K562 (cell line): ENCODE data around the gene NSDHL. TPM values are rescaled to one million over a fixed set of nuclear protein-coding genes. Genes with fewer than 3 reads are reported as not detected.

Source experiments
- ATAC-seq: fragments of 200-7000 bp; cut with Tn5 transposase; 3 replicates; pipeline ENCODE4 v1.9.1; 2020; ENCODE audit warnings: moderate library complexity
- BruUV-seq: library from RNA; stranded (reverse); fragments of 400-500 nt; replicated peaks from 2 replicates; lab custom pipeline; 2021; lab: Mats Ljungman, UMichigan
- CTCF ChIA-PET: fragments of 300-600 bp; formaldehyde crosslinking; extraction: SDS; loops from one replicate; lab custom pipeline; 2021; ENCODE audit warnings: low intra/inter-chr PET ratio; lab: Yijun Ruan, JAX
- POLR2A ChIA-PET: fragments of 300-600, 350-650 bp; sonication (Branson Sonifier 250); formaldehyde crosslinking; extraction: SDS; loops from one replicate; lab custom pipeline; 2021; ENCODE audit warnings: antibody characterized with exemption, inconsistent platforms; lab: Yijun Ruan, JAX
- DNase-seq, 4 experiments: peaks; one replicate each; pipeline versions ENCODE4 v3.0.0 to v3.0.0-alpha.2; 2011 to 2018; ENCODE audit warnings: low spot score in 3 of 4, mixed read lengths in 3 of 4; ENCODE audit errors: extremely low read depth in 1 of 4
- FAIRE-seq: peaks from 2 replicates; lab custom pipeline; 2011; peaks lifted over from hg19 to GRCh38; lab: Jason Lieb, UNC
- H2AFZ ChIP-seq: 2 replicates; pipeline ENCODE4 v1.6.0; 2011; ENCODE audit warnings: low read depth, low read length, control low read depth, inconsistent platforms
- H3K27ac ChIP-seq: fragments of 200-600 bp; 3 replicates; pipeline ENCODE4 v1.8.0; 2011; ENCODE audit warnings: low read depth, mild to moderate bottlenecking, control low read depth, inconsistent platforms, low read length, moderate library complexity, mixed read lengths; ENCODE audit errors: extremely low read depth
- H3K27me3 ChIP-seq, 2 experiments: fragments of 300-600 bp in 1 of 2; 2 replicates in 1 of 2; 3 replicates in 1 of 2; pipeline versions ENCODE4 v1.6.0 to v1.8.0; 2011; ENCODE audit warnings: inconsistent platforms in 2 of 2, low read length in 2 of 2, mild to moderate bottlenecking in 1 of 2, mixed read lengths in 1 of 2, moderate library complexity in 1 of 2; ENCODE audit not compliant: control insufficient read depth in 2 of 2, insufficient read depth in 2 of 2
- H3K36me3 ChIP-seq: fragments of 300-600 bp; 3 replicates; pipeline ENCODE4 v1.8.0; 2011; ENCODE audit warnings: mild to moderate bottlenecking, low read length, inconsistent platforms; ENCODE audit not compliant: control insufficient read depth, insufficient read depth
- H3K4me1 ChIP-seq, 2 experiments: fragments of 200-600 bp in 1 of 2; replicated peaks in 1 of 2; 2 replicates in 1 of 2; 3 replicates in 1 of 2; pipeline versions ENCODE4 v1.5.1 to v1.8.0; 2011; ENCODE audit warnings: inconsistent platforms in 2 of 2, low read length in 2 of 2, mild to moderate bottlenecking in 1 of 2, mixed read lengths in 1 of 2, moderate library complexity in 1 of 2; ENCODE audit not compliant: control insufficient read depth in 2 of 2, insufficient read depth in 2 of 2
- H3K4me2 ChIP-seq: 2 replicates; pipeline ENCODE4 v1.6.1; 2011; ENCODE audit warnings: low read length, control low read depth, inconsistent platforms, mixed read lengths; ENCODE audit not compliant: insufficient read depth
- H3K4me3 ChIP-seq: fragments of 200-600 bp; sonication (generic), shearing (Covaris generic); 2 replicates; pipeline ENCODE4 v1.5.1; 2016; ENCODE audit warnings: control low read depth, inconsistent platforms
- H3K79me2 ChIP-seq: fragments of 200-600 bp; 3 replicates; pipeline ENCODE4 v1.8.0; 2011; ENCODE audit warnings: low read length, inconsistent platforms; ENCODE audit not compliant: control insufficient read depth, insufficient read depth
- H3K9ac ChIP-seq, 2 experiments: 2 replicates each; pipeline versions ENCODE4 v1.6.0 to v1.6.1; 2011; ENCODE audit warnings: low read depth in 2 of 2, low read length in 2 of 2, control low read depth in 1 of 2, inconsistent platforms in 1 of 2, mild to moderate bottlenecking in 1 of 2, mixed read lengths in 1 of 2; ENCODE audit not compliant: insufficient read depth in 1 of 2
- H3K9me1 ChIP-seq: one replicate; pipeline ENCODE4 v1.6.0; 2011; ENCODE audit warnings: inconsistent platforms, mild to moderate bottlenecking, low read length, moderate library complexity; ENCODE audit not compliant: control insufficient read depth, insufficient read depth
- H3K9me3 ChIP-seq: replicated peaks from 2 replicates; pipeline ENCODE4 v1.5.1; 2011; ENCODE audit warnings: low read depth, low read length, inconsistent platforms; ENCODE audit not compliant: control insufficient read depth, insufficient read depth
- H4K20me1 ChIP-seq: replicated peaks from 2 replicates; pipeline ENCODE4 v1.6.1; 2011; ENCODE audit warnings: low read length, inconsistent platforms, mixed read lengths; ENCODE audit not compliant: control insufficient read depth, insufficient read depth
- CBX5 ChIP-seq: IDR thresholded peaks from 2 replicates; pipeline ENCODE4 v1.6.1; 2014; ENCODE audit warnings: low read depth, borderline replicate concordance
- E2F5 ChIP-seq: sonication (generic); formaldehyde crosslinking; IDR thresholded peaks from 2 replicates; pipeline ENCODE4 v1.8.0; 2022; ENCODE audit warnings: mild to moderate bottlenecking, missing genetic modification reagents
- E4F1 ChIP-seq: fragments of 250-450 bp; sonication (Bioruptor Pico); IDR thresholded peaks from 2 replicates; pipeline ENCODE4 v1.5.0; 2021; ENCODE audit warnings: mild to moderate bottlenecking, borderline replicate concordance
- ETV5 ChIP-seq: sonication (generic); formaldehyde crosslinking; IDR thresholded peaks from 2 replicates; pipeline ENCODE4 v1.4.0; 2020; ENCODE audit warnings: low read depth, mild to moderate bottlenecking, missing genetic modification reagents
- ILK ChIP-seq: fragments of 450-650 bp; IDR thresholded peaks from 2 replicates; pipeline ENCODE4 v1.6.1; 2016; ENCODE audit warnings: missing genetic modification characterization, low read depth, mild to moderate bottlenecking, missing compliant biosample characterization, moderate library complexity, borderline replicate concordance
- NONO ChIP-seq, 2 experiments: fragments of 200-400 bp in 1 of 2; fragments of 450-650 bp in 1 of 2; formaldehyde crosslinking in 1 of 2; IDR thresholded peaks; 2 replicates each; pipeline ENCODE4 v1.6.1; 2017; ENCODE audit warnings: low read depth in 2 of 2, mild to moderate bottlenecking in 2 of 2, moderate library complexity in 2 of 2, low read length in 1 of 2
- PHTF2 ChIP-seq: fragments of 250-450 bp; sonication (Bioruptor Pico); IDR thresholded peaks from 2 replicates; pipeline ENCODE4 v1.5.0; 2021; ENCODE audit warnings: mild to moderate bottlenecking
- POLR2B ChIP-seq: fragments of 450-650 bp; IDR thresholded peaks from 2 replicates; pipeline ENCODE4 v1.6.1; 2018; ENCODE audit warnings: low read depth; ENCODE audit not compliant: partially characterized antibody
- PRPF4 ChIP-seq: fragments of 200-400 bp; formaldehyde crosslinking; IDR thresholded peaks from one replicate; pipeline ENCODE4 v1.6.1; 2017; ENCODE audit warnings: low read length, low read depth, mild to moderate bottlenecking; ENCODE audit not compliant: insufficient read depth, poor library complexity, severe bottlenecking
- TGIF2 ChIP-seq: sonication (generic); formaldehyde crosslinking; IDR thresholded peaks from 2 replicates; pipeline ENCODE4 v1.8.1; 2022; ENCODE audit warnings: mild to moderate bottlenecking, missing genetic modification reagents, moderate library complexity
- ZNF282 ChIP-seq: sonication (generic); formaldehyde crosslinking; IDR thresholded peaks from 2 replicates; pipeline ENCODE4 v1.8.1; 2023; ENCODE audit warnings: missing genetic modification reagents
- ZZZ3 ChIP-seq: fragments of 450-650 bp; IDR thresholded peaks from 2 replicates; pipeline ENCODE4 v1.6.1; 2016; ENCODE audit warnings: antibody characterized with exemption, mild to moderate bottlenecking, moderate library complexity
- WGBS: fragments of 100-300 bp; shearing (Covaris generic); methylation state at CpG from one replicate; pipeline ENCODE4 v1.1.6; 2016; ENCODE audit warnings: low coverage, mixed read lengths; ENCODE audit not compliant: insufficient coverage; ENCODE audit errors: missing lambda C conversion rate; 5-methylcytosine and 5-hydroxymethylcytosine counted together
- in situ Hi-C: fragments of 300-500 bp; cut with MboI; formaldehyde crosslinking; loops from 4 replicates; pipeline ENCODE4 v1.15.0; 2018; ENCODE audit warnings: inconsistent platforms, mixed read lengths
- intact Hi-C: fragments of 100-400 bp; cut with micrococcal nuclease; formaldehyde crosslinking; loops from 2 replicates; pipeline ENCODE4 v1.14.2; 2022
- polyA plus RNA-seq, 8 experiments: library from polyadenylated mRNA; depleted of rRNA in 4 of 8; stranded (reverse) in 5 of 8; unstranded in 3 of 8; fragments of >200 nt; fragmentation: Nextera tagmentation in 2 of 8; fragmentation: Illumina TruSeq in 1 of 8; extraction: Ambion mirVana in 2 of 8; extraction: Trizol in 1 of 8; gene quantifications; 2 replicates each; pipeline versions ENCODE4 v1.2.1 to v1.2.3, GENCODE V29; 2011 to 2014; ENCODE audit warnings: inconsistent platforms in 1 of 8, missing spikeins in 1 of 8
- total RNA-seq, 7 experiments: library from RNA; depleted of rRNA in 6 of 7; stranded (reverse); fragments of >200 nt in 6 of 7; fragmentation: Illumina TruSeq in 2 of 7; extraction: Trizol in 2 of 7; gene quantifications; 2 replicates each; pipeline versions ENCODE4 v1.2.1 to v1.2.3, GENCODE V29; 2011 to 2021; ENCODE audit warnings: low replicate concordance in 1 of 7
- TF ChIP-seq, protein P1 (sequence below): fragments of 200-800 bp; sonication (Bioruptor generic); IDR thresholded peaks from 2 replicates; pipeline ENCODE4 v1.6.1; 2017; ENCODE audit warnings: missing genetic modification characterization, missing compliant biosample characterization
- TF ChIP-seq, protein P2 (sequence below), 2 experiments: fragments of 250-450 bp in 1 of 2; fragments of 450-650 bp in 1 of 2; sonication (Bioruptor Pico) in 1 of 2; IDR thresholded peaks; 2 replicates each; pipeline versions ENCODE4 v1.6.1 to v1.8.0; 2016 to 2021; ENCODE audit warnings: mild to moderate bottlenecking in 2 of 2, moderate library complexity in 2 of 2, missing compliant biosample characterization in 1 of 2, missing genetic modification characterization in 1 of 2
- TF ChIP-seq, protein P3 (sequence below): fragments of 450-650 bp; formaldehyde crosslinking; IDR thresholded peaks from 2 replicates; pipeline ENCODE4 v1.4.0; 2022; ENCODE audit warnings: mild to moderate bottlenecking, moderate library complexity

The NSDHL gene
- total and polyA plus RNA-seq, 9 of the 15 experiments (the other 6 are each of a cell fraction or from before 2014, with no cell fraction given) = 22.5 to 63.4 (median 40.8) TPM

- Histone ChIP-seq H3K27ac (no peak overlapping the region), H3K9ac (no peak overlapping the region), H3K27me3 (peaks cover 24 to 67% of the 10 kb centered on the region in 2 experiments; a peak in 4 of 5 replicates), H4K20me1 (no peaks in the 10 kb centered on the region), H3K4me3 (no peak overlapping the region), H3K4me1 (no peaks in the 10 kb centered on the region), H3K36me3 (no peaks in the 10 kb centered on the region), H3K9me1 (no peaks in the 10 kb centered on the region), H3K4me2 (no peak overlapping the region), H2AFZ (no peak overlapping the region), H3K9me3 (no peaks in the 10 kb centered on the region), H3K79me2 (no peaks in the 10 kb centered on the region)
- WGBS = 2% methylated on average over 3 of the region's 3 CpGs
- intact Hi-C loops (no loop called here), in situ Hi-C loops (no loop called here)
- no TSS peak for BruUV-seq
- no peak for FAIRE-seq
- DNase-seq = no peak
- ChIA-PET CTCF (no interaction called here), POLR2A (interaction anchor here (0.6 to 1.4 kb wide), 2 partner anchors 14 to 68 kb away, joined by 3 read pairs; no protein-coding TSS in a partner anchor)
- ATAC-seq = no peak
- TF ChIP-seq ZZZ3 (no peak), ILK (tag) (no peak), PRPF4 (no peak), NONO (IDR thresholded peaks at IDR 0.05; ENCODE audit: low read depth in 2 of 2, low read length in 1 of 2) (no peak), ETV5 (CRISPR knock-in tag) (no peak), CBX5 (no peak), E4F1 (no peak), ZNF282 (CRISPR knock-in tag) (no peak), PHTF2 (no peak), TGIF2 (CRISPR knock-in tag) (no peak), E2F5 (CRISPR knock-in tag) (no peak), POLR2B (no peak)
- TF ChIP-seq, protein P1, sequence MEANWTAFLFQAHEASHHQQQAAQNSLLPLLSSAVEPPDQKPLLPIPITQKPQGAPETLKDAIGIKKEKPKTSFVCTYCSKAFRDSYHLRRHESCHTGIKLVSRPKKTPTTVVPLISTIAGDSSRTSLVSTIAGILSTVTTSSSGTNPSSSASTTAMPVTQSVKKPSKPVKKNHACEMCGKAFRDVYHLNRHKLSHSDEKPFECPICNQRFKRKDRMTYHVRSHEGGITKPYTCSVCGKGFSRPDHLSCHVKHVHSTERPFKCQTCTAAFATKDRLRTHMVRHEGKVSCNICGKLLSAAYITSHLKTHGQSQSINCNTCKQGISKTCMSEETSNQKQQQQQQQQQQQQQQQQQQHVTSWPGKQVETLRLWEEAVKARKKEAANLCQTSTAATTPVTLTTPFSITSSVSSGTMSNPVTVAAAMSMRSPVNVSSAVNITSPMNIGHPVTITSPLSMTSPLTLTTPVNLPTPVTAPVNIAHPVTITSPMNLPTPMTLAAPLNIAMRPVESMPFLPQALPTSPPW (CRISPR knock-in tag) = no peak
- TF ChIP-seq, protein P2, sequence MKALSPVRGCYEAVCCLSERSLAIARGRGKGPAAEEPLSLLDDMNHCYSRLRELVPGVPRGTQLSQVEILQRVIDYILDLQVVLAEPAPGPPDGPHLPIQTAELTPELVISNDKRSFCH (CRISPR knock-in tag; IDR thresholded peaks at IDR 0.05) = no peak
- TF ChIP-seq, protein P2 (tag; IDR thresholded peaks at IDR 0.05) = no peak
- TF ChIP-seq, protein P3, sequence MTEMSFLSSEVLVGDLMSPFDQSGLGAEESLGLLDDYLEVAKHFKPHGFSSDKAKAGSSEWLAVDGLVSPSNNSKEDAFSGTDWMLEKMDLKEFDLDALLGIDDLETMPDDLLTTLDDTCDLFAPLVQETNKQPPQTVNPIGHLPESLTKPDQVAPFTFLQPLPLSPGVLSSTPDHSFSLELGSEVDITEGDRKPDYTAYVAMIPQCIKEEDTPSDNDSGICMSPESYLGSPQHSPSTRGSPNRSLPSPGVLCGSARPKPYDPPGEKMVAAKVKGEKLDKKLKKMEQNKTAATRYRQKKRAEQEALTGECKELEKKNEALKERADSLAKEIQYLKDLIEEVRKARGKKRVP (CRISPR knock-in tag) = no peak
These were observed 55.9 kb downstream of the NSDHL start for GRCh38 chrX:152886716-152887115.
